GM19468 (cell line): ENCODE results near the gene ALDH7A1.
"Not testable (repeated sequence)": the region's sequence is repeated elsewhere in the genome, so short reads cannot be mapped to it uniquely, and the experiment has no call there.

ENCODE experiments used
- ATAC-seq: cut with Tn5 transposase; IDR thresholded peaks from one replicate; pipeline ENCODE4 v1.9.1; 2021; ENCODE audit warnings: mild to moderate bottlenecking, moderate library complexity, moderate number of reproducible peaks; ENCODE audit not compliant: unreplicated experiment; ENCODE audit errors: extremely low read depth

ALDH7A1 gene

DNA sequence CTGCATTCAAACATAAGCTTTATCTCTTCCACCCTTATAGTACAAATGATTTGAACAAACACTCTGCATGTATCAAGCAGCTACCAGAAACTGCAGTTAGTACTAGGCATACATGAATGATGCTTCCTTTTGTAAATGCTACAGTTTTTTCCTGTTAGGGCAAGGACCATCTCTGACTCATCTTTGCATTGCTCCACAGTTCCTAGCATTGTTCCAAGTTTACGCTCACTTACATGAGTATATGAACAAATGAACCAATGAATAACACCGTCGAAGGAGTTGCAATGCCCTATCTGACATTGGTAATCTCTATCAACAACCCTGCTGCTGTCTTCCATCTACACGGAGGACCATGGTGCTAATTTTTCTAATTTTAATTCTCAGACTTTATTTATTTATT, 2.1 kb upstream of the ALDH7A1 start:
- ATAC-seq: no peak

DNA sequence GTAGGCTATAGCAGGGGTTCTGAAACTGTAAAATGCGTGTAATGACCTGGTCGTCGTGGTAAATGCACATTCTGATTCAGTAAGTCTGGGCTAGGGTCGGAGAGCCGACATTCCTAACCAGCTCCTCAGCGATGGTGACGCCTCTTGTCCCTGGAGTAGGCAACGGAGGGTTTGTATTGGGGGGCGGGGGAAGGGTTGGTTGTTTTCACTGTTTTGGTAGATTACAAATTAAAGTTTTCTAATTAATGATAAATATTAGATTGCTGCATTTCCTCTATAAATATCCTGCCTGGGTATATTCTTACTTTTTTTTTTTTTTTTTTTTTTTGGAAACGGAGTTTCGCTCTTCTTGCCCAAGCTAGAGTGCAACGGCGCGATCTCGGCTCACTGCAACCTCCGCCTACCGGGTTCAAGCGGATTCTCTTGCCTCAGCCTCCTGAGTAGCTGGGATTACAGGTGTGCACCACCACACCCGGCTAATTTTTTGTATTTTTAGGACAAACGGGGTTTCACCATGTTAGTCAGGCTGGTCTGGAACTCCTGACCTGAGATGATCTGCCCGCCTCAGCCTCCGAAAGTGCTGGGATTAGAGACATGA, 566 bp upstream of the ALDH7A1 start:
- no peak for ATAC-seq

DNA sequence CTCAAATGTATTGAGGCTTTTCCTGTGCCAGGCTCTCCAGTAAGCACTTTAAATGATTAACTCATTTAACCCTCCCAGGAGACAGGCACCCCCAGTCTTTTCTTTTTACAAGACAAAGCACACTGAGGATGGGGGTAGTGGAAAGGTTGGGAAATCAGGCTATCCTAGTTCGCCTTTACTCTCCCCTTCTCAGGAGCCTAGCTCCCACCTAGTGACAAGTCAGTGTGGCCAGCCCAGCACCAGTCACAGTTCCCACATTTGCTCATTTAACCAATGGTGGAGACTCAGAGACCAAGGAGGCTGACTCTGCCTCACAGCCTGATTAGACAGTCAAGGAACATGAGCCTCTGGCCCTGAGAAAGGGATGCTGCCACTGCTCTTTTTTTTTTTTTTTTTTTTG, 3.5 kb downstream of the ALDH7A1 start:
- ATAC-seq: no peak

DNA sequence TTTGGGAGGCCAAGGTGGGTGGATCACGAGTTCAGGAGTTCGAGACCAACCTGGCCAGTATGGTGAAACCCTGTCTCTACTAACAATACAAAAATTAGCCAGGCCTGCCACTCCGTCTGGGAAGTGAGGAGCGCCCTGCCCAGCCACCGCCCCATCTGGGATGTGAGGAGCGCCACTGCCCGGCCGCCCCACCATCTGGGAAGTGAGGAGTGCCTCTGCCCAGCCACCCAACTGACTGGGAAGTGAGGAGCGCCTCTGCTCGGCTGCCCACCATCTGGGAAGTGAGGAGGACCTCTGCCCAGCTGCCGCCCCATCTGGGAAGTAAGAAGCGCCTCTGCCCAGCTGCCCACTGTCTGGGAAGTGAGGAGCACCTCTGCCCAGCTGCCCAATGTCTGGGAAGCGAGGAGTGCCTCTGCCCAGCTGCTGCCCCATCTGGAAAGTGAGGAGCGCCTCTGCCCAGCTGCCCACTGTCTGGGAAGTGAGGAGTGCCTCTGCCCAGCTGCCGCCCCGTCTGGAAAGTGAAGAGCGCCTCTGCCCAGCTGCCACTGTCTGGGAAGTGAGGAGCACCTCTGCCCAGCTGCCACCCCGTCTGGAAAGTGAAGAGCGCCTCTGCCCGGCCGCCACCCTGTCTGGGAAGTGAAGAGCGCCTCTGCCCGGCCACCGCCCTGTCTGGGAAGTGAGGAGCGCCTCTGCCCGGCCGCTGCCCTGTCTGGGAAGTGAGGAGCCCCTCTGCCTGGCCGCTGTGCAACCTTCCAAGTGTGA, 5.3 kb downstream of the ALDH7A1 start:
- no peak for ATAC-seq

DNA sequence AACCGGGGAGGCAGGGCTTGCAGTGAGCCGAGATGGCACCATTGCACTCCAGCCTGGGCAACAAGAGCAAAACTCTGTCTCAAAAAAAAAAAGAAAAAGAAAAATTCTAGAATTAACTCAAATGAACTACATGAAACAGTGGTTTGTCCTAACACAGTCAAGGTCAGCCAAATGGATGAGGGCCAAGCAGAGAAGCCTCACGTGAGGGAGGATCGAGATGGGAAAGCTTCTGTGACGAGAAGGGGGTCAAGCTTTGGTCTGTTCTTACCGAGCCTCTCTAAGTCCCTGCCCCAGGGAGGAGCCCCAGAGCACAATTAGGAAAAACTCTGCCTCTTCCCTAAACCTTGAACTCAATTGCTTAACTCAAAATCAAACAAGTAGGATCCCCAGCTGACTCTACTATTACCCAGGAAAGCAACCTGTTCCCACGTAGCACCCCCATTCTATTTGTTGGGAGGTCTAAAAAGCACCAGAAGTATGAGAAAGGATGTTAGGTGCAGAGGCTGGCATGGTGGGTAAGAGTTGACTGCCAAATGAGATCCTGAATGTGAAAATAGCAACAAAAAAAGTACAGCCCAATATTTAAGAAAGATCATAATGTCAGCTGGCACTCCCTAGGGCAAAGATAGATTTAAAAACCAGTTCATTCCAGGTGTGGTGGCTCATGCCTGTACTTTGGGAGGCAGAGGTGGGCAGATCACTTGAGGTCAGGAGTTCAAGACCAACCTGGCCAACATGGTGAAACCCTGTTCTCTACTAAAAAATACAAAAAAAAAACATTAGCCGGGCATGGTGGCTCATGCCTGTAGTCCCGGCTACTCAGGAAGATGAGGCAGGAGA, 7.2 kb downstream of the ALDH7A1 start:
- no peak for ATAC-seq

DNA sequence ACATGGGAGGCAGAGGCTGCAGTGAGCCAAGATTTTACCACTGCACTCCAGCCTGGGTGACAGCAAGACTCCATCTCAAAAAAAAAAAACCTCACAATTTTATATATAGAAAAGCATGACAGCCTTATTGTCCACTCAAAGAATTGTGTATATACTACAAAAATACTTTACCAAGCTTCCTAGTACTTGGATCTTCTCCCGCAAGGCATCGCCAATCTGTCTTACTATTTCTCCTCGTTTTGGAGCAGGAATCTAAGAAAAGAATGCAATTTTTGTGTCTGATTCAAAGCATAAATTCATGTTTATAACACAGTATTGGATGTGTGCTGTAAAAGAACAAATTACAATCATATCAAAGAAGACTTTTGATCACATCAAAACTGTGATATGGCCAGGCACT, 11.3 kb downstream of the ALDH7A1 start:
- ATAC-seq: no peak

DNA sequence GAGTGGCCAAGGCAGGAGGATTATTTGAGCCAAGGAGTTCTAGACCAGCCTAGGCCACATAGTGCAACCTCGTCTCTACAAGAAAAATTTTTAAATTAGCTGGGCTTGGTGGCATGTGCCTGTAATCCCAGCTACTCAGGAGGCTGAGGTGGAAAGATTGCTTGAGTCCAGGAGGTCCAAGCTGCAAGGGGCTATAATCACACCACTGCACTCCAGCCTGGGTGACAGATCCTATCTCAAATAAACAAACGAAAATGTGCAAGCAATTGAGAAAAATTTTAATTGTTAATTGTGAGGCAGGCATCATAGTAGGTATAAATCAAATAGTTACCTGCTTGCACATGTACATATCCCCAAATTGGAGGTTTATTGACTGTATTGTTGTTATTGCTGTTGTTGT, 15.3 kb downstream of the ALDH7A1 start:
- no peak for ATAC-seq

DNA sequence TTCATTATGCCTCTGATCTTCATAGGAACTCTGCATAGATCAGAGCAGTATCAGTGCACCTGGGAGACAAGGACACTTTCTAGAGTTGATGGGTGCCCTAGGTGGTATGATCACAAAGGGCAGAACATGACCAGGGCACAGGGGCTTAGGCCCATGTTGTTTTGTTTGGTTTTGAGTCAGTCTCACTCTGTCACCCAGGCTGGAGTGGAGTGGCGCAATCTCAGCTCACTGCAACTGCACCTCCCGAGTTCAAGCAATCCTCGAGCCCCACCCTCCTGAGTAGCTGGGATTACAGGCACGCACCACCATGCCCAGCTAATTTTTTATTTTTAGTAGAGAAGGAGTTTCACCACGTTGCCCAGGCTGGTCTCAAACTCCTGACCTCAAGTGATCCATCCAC, 17.6 kb downstream of the ALDH7A1 start:
- no peak for ATAC-seq

DNA sequence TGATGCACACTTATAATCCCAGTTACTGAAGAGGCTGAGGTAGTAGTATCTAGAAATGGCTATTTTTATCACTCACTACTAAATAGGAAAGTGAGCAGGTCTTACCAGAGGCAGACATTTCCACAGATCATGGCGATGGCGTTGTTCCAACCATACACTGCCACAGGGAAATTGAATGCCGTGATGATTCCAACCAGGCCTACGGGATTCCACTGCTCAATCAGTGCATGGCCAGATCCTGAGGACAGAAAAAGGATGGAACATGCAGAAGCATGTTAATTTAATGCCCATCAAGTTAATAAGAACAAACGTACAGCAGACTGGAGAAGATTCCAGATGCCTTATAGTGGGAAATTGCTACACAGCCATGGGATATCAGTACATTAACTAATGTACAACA, 18.0 kb downstream of the ALDH7A1 start:
- ATAC-seq: no peak

DNA sequence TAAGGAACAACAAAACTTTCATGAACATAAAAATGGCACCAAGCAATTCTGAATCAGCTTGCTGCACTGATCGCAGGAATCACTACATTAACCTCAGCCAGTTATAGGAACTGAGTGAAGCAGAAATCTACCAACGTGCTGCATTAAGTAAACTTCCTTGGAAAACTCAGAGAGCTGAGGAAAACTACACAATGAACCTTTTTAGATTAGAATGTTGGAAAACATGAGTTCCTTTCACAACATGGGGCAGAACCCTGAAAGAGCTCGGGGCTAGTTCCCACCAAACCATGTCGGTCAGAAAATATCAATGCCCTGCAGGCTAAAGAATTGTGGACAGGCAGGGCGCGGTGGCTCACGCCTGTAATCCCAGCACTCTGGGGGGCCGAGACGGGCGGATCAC, 19.4 kb downstream of the ALDH7A1 start:
- ATAC-seq: no peak

DNA sequence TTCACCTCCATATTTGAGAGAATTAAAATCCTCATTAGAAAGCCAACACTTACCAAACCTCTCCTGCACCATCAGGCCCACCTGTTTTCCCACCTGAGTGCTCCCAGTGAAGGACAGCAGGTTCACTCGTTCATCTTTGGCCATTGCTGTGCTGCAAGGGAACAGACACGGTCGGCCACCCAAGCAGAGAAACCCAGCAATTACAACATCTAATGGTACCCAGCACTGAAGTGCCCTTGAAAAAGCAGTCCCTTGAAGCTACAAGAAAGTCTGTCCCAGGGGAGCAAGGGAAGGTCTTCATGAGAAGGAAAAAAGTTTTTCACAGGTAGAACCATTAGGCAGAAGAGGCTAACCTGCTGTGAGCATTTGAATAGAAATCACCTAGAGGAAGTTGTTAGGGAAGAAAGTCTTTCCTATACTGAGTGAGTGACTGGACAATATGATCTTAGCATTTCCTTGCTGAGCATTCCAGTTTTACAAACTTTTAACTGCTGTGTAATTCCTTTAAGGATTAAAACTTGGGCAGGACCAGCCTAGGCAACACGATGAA, 26.7 kb downstream of the ALDH7A1 start:
- ATAC-seq: no peak

DNA sequence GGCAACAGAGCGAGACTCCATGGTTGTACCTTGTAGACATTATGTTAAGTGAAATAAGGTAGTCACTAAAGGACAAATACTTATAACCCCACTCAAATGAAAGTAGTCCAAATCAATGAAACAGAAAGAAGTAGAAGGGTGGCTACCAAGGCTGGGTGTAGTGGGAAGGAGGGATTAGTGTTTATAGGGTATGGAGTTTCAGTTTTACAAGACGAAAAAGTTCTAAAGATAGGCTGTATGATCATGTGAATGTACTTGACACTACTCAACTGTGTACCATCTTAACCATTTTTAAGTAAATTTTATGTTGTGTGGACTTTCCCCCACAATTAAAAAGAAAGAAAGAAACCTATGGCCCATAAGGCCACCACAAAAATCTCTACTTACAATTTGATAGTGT, 32.2 kb downstream of the ALDH7A1 start:
- peak; percentile 90 for ATAC-seq

DNA sequence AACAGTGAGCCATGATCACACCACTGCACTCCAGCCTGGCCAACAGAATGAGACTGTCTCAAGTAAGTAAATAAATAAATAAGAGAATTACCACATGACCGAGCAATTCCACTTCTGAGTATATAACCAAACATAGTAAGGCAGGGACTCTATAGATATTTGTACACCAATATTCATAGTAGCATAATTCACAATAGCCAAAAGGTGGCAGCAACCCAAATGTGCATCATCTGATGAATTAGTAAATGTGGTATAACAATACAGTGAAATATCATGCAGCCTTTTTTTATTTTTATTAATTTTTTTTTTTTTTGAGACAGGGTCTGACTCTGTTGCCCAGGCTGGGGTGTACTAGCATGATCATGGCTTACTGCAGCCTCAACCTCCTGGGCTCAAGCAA, 33.1 kb downstream of the ALDH7A1 start:
- no peak for ATAC-seq

DNA sequence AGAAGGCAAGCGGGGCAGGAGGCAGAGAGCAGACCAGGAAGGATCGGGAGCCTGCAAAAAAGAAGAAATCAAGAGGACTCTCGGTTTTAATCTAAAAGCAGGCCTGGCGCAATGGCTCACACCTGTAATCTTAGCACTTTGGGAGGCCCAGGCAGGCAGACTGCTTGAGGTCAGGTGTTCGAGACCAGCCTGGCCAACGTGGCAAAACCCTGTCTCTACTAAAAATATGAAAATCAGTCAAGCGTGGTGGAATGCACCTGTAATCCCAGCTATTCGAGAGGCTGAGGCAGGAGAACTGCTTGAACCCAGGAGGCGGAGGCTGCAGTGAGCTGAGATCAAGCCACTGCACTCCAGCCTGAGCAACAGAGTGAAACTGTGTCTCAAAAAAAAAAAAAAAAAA, 39.9 kb downstream of the ALDH7A1 start:
- ATAC-seq: not testable (repeated sequence)

DNA sequence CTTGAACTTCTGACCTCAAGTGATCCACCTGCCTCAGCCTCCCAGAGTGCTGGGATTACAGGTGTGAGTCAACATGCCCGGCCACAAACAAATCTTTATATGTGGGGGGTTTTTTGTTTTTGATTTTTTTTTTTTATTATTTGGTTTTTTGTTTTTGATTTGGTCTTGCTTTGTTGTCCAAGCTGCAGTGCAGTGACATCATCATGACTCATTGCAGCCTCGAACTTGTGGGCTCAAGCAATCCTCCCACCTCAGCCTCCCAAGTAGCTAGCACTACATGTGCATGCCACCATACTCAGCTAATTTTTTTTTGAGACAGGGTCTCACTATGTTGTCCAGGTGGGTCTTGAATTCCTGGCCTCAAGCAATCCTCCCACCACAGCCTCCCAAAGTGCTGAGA, 42.4 kb downstream of the ALDH7A1 start:
- ATAC-seq: no peak

DNA sequence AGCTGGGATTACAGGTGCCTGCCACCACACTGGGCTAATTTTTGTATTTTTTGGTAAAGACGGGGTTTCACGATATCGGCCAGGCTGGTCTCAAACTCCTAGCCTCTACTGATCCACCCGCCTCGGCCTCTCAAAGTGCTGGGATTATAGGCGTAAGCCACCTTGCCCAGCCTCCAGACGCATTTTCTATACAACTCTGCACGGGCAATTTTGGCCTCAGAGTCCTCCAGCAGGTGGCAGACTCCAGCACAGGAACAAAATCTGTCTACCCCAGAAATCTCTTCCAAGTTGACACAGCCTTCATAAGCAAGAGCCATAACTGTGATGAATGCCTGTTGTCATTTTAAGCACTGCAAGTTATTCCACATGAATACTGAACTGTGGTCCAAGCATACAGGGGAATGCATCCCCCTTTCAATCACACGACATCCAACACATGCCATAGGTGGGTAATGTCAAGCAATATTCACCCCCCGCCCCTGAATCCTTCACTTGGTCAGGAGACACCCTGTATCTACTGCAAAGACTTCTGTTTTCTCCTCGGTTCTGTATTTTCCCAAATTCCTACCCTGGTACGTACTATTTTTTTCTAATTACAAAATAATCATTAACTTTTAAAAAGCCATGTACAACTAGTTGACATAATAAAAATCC, 50.8 kb downstream of the ALDH7A1 start:
- ATAC-seq: peak; percentile 69

DNA sequence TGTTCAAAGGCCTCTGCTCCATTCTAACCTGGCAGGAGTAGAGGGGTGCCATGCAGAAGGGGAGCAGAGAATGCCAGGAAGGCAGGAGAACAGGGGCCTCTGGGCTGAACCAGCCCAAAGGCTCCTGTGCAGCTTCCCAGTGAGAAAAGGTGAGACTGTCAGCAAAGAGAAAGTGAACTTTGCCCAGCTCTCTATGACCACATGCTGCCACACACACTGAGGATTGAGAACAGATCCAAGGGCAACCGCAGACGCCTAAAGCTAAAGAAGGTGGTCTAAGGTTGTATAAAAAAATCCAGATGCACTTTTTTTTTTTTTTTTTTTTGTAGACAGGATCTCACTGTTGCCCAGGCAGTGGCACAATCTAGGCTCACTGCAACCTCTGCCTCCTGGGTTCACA, 51.4 kb downstream of the ALDH7A1 start:
- no peak for ATAC-seq

DNA sequence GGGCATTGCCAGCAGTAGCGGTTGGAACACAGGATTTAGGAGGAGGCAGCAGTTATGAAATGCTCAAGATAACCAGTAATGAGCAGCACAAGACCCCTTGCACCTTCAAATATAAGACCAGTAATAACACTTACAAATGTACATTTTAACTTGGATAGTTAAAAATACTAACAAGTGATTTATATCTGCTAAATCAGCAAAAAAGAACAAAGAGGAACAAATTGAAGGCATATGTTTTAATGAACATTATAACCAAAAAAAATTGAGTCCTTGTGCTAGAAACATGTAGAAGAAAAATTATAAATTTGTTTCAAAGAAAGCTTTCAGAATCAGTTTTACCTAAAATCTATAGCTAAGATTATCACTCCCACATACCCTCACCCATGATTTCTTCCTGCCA, 52.0 kb downstream of the ALDH7A1 start:
- no peak for ATAC-seq

DNA sequence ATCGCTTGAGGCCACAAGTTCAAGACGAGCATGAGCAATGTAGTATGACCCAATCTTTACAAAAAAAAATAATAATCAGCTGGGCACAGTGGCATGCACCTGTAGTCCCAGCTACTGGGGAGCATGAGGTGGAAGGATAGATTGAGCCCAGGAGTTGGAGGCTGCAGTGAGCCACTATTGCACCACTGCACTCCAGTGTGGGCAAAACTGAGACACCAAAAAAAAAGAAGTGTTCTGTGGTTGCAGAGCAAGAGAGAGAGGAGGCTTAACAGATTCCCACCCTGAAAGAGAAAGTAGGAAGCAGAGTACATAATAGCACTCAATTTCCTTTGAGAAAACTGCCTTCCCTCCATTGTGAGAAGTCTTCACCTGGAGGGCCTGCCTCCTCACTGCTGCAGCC, 52.6 kb downstream of the ALDH7A1 start:
- no peak for ATAC-seq

DNA sequence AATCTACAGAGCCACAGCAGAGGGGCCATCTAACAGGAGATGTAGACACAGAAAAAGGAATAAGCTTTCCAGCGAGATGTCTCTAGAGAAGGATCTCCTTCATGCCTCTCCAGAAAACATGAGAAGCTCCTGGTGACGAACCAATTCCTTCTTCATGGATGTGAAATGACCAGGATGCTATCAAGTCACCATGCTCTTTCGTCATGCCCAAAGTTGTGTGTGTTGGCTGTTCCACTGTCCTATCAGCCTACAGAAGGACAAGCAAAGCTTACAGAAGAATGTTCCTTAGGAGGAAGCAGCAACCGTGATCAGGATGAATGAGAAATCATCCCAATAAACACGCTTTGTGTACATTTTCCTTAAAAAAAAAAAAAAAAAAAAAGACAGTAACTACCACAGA, 54.4 kb downstream of the ALDH7A1 start:
- no peak for ATAC-seq

DNA sequence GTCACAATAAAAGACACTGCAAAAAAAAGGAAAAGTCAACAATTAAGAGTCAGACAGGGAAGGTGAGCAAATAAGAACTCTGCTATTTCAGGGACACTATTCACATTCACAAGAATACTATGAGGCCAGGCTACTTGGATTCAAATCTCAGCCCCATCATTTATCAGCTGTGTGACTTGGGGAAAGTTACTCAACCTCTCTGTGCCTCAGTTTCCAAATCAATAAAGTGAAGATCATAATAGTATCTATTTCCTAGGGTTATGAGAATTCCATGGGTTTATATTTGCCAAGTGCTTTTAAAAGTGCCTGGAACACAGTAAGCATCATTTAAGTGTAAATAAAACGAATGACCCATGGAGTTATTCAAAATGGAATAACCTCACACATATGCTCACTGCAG, 56.4 kb downstream of the ALDH7A1 start:
- no peak for ATAC-seq
